ENCODE data around the gene DPP7. TPM values are rescaled to one million over a fixed set of nuclear protein-coding genes. Genes with fewer than 3 reads are reported as not detected.

The DPP7 gene
- total RNA-seq, 3 donors from 2014 or later: 352 to 394 (median 392) TPM

DNA sequence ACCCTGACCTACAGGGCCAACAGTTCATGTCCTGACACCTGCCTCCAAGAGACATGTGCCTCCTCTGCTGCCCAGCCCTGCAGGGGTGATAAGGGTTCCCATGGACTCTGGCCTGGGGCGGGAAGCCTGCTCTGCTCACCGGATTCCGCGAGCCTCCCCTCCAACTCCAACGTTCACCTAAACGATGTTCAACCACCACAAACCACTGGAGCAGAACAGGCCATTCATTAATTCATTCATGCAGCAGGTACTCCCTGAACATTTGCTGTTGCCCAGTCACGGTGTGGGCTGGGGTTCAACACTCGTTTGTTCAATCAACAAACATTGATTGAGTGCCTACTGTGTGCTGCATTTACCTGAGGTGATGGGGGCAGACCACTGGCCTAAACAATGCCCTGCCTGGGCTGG is 40.5 kb downstream of the DPP7 start:
- no peak overlapping the region for H3K4me3 Mint-ChIP-seq
- no peaks in the 10 kb centered on the region for H3K9me3 Mint-ChIP-seq
- ATAC-seq (no peak), DNase-seq (no peak)
- no peaks in the 10 kb centered on the region for H3K27me3 Mint-ChIP-seq (ENCODE audit: low read depth)
- no peaks in the 10 kb centered on the region for H3K36me3 Mint-ChIP-seq (ENCODE audit: insufficient read depth)
- peaks cover 11% of the 10 kb centered on the region for H3K4me1 Mint-ChIP-seq (ENCODE audit: low read depth)

- Mint-ChIP-seq H3K36me3 (ENCODE audit: insufficient read depth) (no peaks in the 10 kb centered on the region), H3K4me3 (peak overlapping the region; percentile 72), H3K27me3 (ENCODE audit: low read depth) (no peaks in the 10 kb centered on the region), H3K4me1 (ENCODE audit: low read depth) (peaks cover 15% of the 10 kb centered on the region), H3K9me3 (no peaks in the 10 kb centered on the region)
- ATAC-seq (no peak), DNase-seq (no peak)
Measured at GRCh38 chr9:137071282-137071681, 43.3 kb downstream of the DPP7 start.

GRCh38 chr9:137070906-137071275 is 43.6 kb downstream of the DPP7 start:
- Mint-ChIP-seq H3K27me3 (ENCODE audit: low read depth) (no peaks in the 10 kb centered on the region), H3K9me3 (no peaks in the 10 kb centered on the region), H3K4me1 (ENCODE audit: low read depth) (peaks cover 15% of the 10 kb centered on the region), H3K36me3 (ENCODE audit: insufficient read depth) (no peaks in the 10 kb centered on the region), H3K4me3 (peak overlapping the region; percentile 72)
- no peak for DNase-seq
- ATAC-seq: no peak

DNA sequence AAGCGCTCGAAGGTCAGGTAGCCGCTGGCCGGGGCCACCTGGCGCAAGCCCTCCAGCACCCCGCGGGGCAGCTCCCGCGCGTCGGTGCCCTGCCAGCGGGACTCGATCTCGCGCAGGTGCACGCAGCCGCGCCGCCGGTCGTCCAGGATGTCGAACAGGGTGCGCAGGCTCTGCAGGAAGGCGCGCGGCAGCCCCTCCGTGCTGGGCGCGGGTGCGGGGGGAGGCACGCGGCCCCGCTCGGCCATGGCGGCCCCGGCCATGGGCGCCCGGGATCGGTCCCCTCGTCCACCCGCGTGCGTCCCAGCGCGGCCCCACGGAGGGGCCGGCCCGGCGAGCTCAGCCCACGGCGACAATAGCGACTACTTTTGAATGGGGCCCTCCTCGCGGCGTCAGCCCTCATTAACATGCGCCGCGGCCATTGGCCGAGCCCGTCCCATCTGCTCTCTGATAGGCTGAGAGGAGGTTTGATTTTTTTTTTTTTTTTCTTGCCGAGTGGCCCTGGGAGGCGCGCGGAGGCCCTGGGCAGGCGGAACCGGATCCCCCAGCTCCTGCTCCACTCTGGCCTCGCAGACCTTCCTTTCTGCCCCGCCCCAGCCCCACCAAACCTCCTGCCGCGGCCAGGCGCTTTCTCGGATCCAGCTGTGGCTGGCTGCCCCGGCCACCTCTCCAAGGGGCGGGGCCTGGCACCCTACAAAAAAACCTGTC is 44.2 kb downstream of the DPP7 start, which contains the start of gene SAPCD2:
TSS of gene SAPCD2 (minus strand) at position 357 of the 705 bp plus-strand sequence. CDS start at position 260, 97 bp downstream.
- Mint-ChIP-seq H3K36me3 (ENCODE audit: insufficient read depth) (no peaks in the 10 kb centered on the region), H3K27me3 (ENCODE audit: low read depth) (no peaks in the 10 kb centered on the region), H3K9me3 (no peaks in the 10 kb centered on the region), H3K4me3 (peak within 1 kb of the TSS; percentile 72), H3K4me1 (ENCODE audit: low read depth) (peaks cover 15% of the 10 kb centered on the region)
- peak; percentile 73 for DNase-seq
- ATAC-seq: peak; percentile 91 to 92

- peak overlapping the region; percentile 33 for H3K4me3 Mint-ChIP-seq
- no peak for DNase-seq
- H3K27me3 Mint-ChIP-seq (ENCODE audit: low read depth): no peaks in the 10 kb centered on the region
- H3K4me1 Mint-ChIP-seq (ENCODE audit: low read depth): peaks cover 15% of the 10 kb centered on the region
- no peaks in the 10 kb centered on the region for H3K9me3 Mint-ChIP-seq
- ATAC-seq: peak; percentile 11 to 23
- H3K36me3 Mint-ChIP-seq (ENCODE audit: insufficient read depth): no peaks in the 10 kb centered on the region
Measured at GRCh38 chr9:137069508-137070091, 44.9 kb downstream of the DPP7 start.

- Mint-ChIP-seq H3K36me3 (ENCODE audit: insufficient read depth) (no peaks in the 10 kb centered on the region), H3K27me3 (ENCODE audit: low read depth) (peaks cover 2% of the 10 kb centered on the region), H3K4me3 (peak overlapping the region; percentile 33), H3K9me3 (no peaks in the 10 kb centered on the region), H3K4me1 (ENCODE audit: low read depth) (peaks cover 17% of the 10 kb centered on the region)
- ATAC-seq (no peak), DNase-seq (no peak)
Measured at GRCh38 chr9:137068539-137069507, 45.7 kb downstream of the DPP7 start.

- Mint-ChIP-seq H3K36me3 (ENCODE audit: insufficient read depth) (no peaks in the 10 kb centered on the region), H3K9me3 (no peaks in the 10 kb centered on the region), H3K27me3 (ENCODE audit: low read depth) (peaks cover 2% of the 10 kb centered on the region), H3K4me3 (peak overlapping the region; percentile 38), H3K4me1 (ENCODE audit: low read depth) (peaks cover 17% of the 10 kb centered on the region)
- peak; percentile 82 for DNase-seq
- ATAC-seq: peak; percentile 60 to 70
Measured at GRCh38 chr9:137067860-137068538, 46.5 kb downstream of the DPP7 start.

GRCh38 chr9:137066096-137066861 is 48.3 kb downstream of the DPP7 start:
- DNase-seq (no peak), ATAC-seq (no peak)
- Mint-ChIP-seq H3K36me3 (ENCODE audit: insufficient read depth) (no peaks in the 10 kb centered on the region), H3K9me3 (no peaks in the 10 kb centered on the region), H3K27me3 (ENCODE audit: low read depth) (peaks cover 2% of the 10 kb centered on the region), H3K4me3 (no peak overlapping the region), H3K4me1 (ENCODE audit: low read depth) (peaks cover 17% of the 10 kb centered on the region)

DNA sequence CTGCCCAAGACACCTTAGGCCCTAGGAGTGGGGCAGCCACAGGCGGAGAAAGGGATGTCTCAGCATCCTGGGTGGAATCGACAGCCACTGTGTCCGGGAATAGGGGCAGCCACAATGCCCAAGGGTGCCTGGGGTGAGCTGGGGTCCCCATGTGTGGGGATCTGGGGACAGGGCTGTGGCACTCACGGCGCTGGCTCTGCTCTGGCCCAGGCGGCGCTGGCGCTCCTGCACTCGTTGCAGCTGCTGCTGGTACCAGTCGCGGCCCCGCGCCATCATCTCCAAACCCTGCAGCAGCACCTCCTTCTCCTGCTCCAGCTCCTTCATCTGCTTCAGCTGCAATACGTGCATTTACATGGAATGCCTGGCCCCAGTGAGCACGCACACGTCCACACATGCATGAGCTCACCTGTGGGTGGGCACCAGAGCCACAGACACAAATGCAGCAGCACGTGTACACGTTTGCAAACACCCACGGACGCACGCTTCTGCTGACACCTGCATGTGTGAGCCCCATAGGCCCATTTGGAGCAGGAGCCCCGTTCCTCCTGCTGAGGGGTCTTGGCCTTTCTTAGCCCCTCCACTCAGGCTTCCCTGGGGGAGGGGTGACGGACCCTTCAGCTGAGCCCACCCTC is 49.1 kb downstream of the DPP7 start:
- H3K4me1 Mint-ChIP-seq (ENCODE audit: low read depth): peaks cover 9% of the 10 kb centered on the region
- ATAC-seq (no peak), DNase-seq (no peak)
- H3K36me3 Mint-ChIP-seq (ENCODE audit: insufficient read depth): no peaks in the 10 kb centered on the region
- no peak overlapping the region for H3K4me3 Mint-ChIP-seq
- peaks cover 2% of the 10 kb centered on the region for H3K27me3 Mint-ChIP-seq (ENCODE audit: low read depth)
- no peaks in the 10 kb centered on the region for H3K9me3 Mint-ChIP-seq

- Mint-ChIP-seq H3K4me3 (no peak overlapping the region), H3K9me3 (no peaks in the 10 kb centered on the region), H3K4me1 (ENCODE audit: low read depth) (peaks cover 8% of the 10 kb centered on the region), H3K36me3 (ENCODE audit: insufficient read depth) (no peaks in the 10 kb centered on the region), H3K27me3 (ENCODE audit: low read depth) (peaks cover 2% of the 10 kb centered on the region)
- DNase-seq (no peak), ATAC-seq (no peak)
Measured at GRCh38 chr9:137064880-137065164, 49.7 kb downstream of the DPP7 start.

DNA sequence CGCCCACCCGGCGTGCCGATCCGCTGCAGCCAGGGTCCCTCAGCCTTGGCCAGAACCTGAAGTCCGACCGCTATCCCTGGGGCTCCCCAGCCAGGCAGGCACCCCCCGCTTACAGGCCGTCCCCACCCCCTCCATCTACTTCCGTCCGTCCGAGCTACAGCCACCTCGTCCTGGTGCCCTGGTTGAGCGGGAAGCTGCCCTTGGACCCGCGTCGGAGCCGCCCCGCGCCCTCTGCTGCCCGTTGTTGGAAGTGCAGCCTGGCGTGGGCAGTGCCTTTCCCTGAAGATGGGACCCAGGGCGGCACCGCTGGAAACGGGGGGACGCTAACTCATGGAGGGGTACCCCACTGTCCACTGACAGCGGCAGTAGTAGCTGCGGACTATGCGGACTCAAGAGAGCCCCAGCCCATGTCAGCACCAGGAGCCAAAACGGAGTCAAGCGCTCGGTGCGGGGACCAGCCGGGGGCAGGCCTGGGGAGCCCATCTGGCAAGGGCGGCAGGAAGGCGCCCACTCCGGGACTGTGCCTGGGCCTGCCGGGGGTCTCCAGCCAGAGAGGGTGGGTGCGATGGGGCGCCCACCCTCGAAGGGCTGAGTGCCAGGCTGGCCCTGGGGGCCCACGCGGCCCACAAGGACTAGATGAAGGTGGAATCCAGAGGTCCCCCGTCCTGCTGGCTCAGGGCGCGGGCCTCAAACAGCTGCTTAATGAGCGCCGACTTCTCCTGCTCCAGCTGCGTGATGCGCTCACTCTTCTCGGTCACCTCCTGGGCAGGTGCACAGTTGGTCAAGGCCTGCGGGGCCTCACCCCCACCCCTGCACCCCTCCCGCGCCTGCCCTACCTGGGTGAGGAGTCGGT is 50.3 kb downstream of the DPP7 start:
- DNase-seq: peak; percentile 63
- peaks cover 2% of the 10 kb centered on the region for H3K27me3 Mint-ChIP-seq (ENCODE audit: low read depth)
- peaks cover 8% of the 10 kb centered on the region for H3K4me1 Mint-ChIP-seq (ENCODE audit: low read depth)
- H3K36me3 Mint-ChIP-seq (ENCODE audit: insufficient read depth): no peaks in the 10 kb centered on the region
- ATAC-seq: peak; percentile 49 to 53
- H3K9me3 Mint-ChIP-seq: no peaks in the 10 kb centered on the region
- no peak overlapping the region for H3K4me3 Mint-ChIP-seq

- ATAC-seq: no peak
- no peak for DNase-seq
- Mint-ChIP-seq H3K9me3 (no peaks in the 10 kb centered on the region), H3K36me3 (ENCODE audit: insufficient read depth) (no peaks in the 10 kb centered on the region), H3K4me3 (no peak overlapping the region), H3K4me1 (ENCODE audit: low read depth) (peaks cover 8% of the 10 kb centered on the region), H3K27me3 (ENCODE audit: low read depth) (peaks cover 2% of the 10 kb centered on the region)
Measured at GRCh38 chr9:137063311-137064026, 51.1 kb downstream of the DPP7 start.
